ENCODE measurements around the gene WLS. TPM values are rescaled to one million over a fixed set of nuclear protein-coding genes. Genes with fewer than 3 reads are reported as not detected.

Gene WLS
- total RNA-seq, 2 donors from 2014 or later = 73.9 to 80.1 TPM

DNA sequence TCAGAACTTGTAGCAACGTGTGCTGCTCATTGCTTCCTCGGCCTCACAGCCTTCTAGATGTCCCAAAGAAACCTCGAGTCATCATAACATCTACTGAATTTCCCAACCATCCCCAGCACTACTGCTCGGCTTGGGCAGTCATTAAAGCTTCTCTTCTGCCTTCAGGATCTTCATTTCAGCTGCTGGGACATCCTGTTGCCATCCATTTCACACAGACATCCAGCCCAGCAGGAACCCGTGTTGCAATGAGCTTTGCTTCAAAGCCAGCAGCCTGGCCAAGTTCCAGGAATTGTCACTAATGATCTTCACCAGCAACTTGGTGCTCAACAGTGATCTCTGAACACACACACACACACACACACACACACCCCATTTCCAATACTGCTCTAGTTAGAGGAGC lies 18.5 kb downstream of the WLS start:
- TF ChIP-seq, protein P1, sequence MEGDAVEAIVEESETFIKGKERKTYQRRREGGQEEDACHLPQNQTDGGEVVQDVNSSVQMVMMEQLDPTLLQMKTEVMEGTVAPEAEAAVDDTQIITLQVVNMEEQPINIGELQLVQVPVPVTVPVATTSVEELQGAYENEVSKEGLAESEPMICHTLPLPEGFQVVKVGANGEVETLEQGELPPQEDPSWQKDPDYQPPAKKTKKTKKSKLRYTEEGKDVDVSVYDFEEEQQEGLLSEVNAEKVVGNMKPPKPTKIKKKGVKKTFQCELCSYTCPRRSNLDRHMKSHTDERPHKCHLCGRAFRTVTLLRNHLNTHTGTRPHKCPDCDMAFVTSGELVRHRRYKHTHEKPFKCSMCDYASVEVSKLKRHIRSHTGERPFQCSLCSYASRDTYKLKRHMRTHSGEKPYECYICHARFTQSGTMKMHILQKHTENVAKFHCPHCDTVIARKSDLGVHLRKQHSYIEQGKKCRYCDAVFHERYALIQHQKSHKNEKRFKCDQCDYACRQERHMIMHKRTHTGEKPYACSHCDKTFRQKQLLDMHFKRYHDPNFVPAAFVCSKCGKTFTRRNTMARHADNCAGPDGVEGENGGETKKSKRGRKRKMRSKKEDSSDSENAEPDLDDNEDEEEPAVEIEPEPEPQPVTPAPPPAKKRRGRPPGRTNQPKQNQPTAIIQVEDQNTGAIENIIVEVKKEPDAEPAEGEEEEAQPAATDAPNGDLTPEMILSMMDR (IDR thresholded peaks at IDR 0.05) = no peak
- no peak for ATAC-seq (ENCODE audit: insufficient number of reproducible peaks, low FRiP score, low read depth)
- no peak overlapping the region for H3K27ac ChIP-seq
- H3K36me3 ChIP-seq = no peaks in the 10 kb centered on the region
- H3K4me1 ChIP-seq (ENCODE audit: control insufficient read depth in 1 of 2, low read depth in 2 of 2) = peaks cover 9 to 42% of the 10 kb centered on the region in 2 donors
- H3K27me3 ChIP-seq (replicated peaks; ENCODE audit: insufficient read depth) = no peaks in the 10 kb centered on the region
- H3K4me3 ChIP-seq = no peak overlapping the region
- no peaks in the 10 kb centered on the region for H3K9me3 ChIP-seq
- no peak for DNase-seq (ENCODE audit: low spot score)

DNA sequence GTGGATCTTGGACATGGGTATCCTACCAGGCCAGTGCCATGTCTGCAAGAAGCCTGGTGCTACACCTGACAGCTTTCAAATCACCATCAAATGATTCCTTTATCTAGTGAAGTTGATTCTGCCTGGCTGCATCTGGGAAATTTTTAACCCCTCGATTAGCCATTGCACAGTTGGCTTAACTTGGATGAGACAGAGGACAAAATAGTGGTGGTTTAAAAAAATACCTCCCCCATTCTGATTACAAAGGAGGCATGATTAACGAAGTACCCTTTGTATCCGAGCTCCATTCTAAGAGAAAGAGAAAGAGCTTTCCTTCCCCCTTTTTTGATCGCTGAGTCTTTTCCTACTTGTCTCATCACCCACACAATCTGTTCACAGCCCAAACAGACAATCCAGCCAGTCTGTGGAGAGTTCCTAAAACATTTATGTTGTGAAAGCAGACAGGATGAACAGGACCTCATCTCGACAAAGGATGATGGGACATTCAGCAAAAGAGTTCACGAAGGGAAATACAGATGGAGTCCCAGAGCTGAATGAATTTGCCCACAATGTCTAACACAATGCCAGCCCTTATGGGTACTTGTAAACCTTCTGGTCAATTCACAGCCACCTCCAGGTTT lies 20.5 kb downstream of the WLS start:
- Histone ChIP-seq H3K27me3 (replicated peaks; ENCODE audit: insufficient read depth) (no peaks in the 10 kb centered on the region), H3K9me3 (no peaks in the 10 kb centered on the region), H3K36me3 (no peaks in the 10 kb centered on the region), H3K4me1 (ENCODE audit: control insufficient read depth in 1 of 2, low read depth in 2 of 2) (peaks cover 13 to 50% of the 10 kb centered on the region in 2 donors), H3K27ac (no peak overlapping the region), H3K4me3 (no peak overlapping the region)
- no peak for ATAC-seq (ENCODE audit: insufficient number of reproducible peaks, low FRiP score, low read depth)
- TF ChIP-seq, protein P1 (IDR thresholded peaks at IDR 0.05) = no peak
- DNase-seq (ENCODE audit: low spot score) = no peak

DNA sequence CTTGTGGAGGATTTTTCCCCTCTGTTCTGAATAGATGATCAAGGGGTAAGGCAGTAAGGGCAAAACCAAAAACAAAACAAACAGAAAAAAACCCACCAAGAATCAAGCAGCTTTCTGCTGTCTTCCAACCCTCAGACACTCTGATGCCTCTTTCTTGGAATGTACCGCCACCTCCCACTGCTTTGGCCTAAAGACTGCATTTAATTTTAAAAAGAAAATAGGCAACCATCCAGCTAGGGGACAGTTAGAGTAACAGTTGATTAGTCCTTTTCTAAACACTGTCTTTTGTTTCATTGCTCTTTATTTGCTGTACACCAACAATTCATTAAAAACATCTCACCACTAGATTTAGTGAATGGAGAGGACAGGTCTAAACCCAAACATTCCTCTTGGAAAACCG lies 21.5 kb downstream of the WLS start:
- DNase-seq (ENCODE audit: low spot score) = no peak
- Histone ChIP-seq H3K27ac (no peak overlapping the region), H3K4me3 (no peak overlapping the region), H3K36me3 (no peaks in the 10 kb centered on the region), H3K4me1 (ENCODE audit: control insufficient read depth in 1 of 2, low read depth in 2 of 2) (peaks cover 13 to 58% of the 10 kb centered on the region in 2 donors), H3K27me3 (replicated peaks; ENCODE audit: insufficient read depth) (no peaks in the 10 kb centered on the region), H3K9me3 (no peaks in the 10 kb centered on the region)
- TF ChIP-seq, protein P1 (IDR thresholded peaks at IDR 0.05) = no peak
- ATAC-seq (ENCODE audit: insufficient number of reproducible peaks, low FRiP score, low read depth) = no peak

DNA sequence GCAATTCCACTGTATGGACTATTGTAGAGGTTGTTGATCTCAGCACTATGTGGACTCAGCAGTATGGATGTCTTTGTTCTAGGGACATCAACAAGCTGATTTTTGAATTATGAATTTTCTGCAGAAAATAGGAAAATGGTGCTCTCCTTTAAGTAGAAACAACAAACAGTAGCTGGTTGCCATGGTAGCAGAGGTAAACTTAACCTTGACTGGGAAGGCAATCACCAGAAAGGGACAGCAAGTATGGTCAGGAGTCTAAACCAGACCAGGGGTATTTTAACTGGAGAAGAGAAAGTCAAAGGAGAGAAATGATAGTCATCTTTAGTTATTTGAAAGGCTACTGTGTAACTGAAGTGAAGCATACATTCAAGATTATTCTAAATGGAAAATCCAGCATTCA lies 22.3 kb downstream of the WLS start:
- no peak overlapping the region for H3K27ac ChIP-seq
- no peak for DNase-seq (ENCODE audit: low spot score)
- H3K4me1 ChIP-seq (ENCODE audit: control insufficient read depth in 1 of 2, low read depth in 2 of 2) = peaks cover 13 to 60% of the 10 kb centered on the region in 2 donors

DNA sequence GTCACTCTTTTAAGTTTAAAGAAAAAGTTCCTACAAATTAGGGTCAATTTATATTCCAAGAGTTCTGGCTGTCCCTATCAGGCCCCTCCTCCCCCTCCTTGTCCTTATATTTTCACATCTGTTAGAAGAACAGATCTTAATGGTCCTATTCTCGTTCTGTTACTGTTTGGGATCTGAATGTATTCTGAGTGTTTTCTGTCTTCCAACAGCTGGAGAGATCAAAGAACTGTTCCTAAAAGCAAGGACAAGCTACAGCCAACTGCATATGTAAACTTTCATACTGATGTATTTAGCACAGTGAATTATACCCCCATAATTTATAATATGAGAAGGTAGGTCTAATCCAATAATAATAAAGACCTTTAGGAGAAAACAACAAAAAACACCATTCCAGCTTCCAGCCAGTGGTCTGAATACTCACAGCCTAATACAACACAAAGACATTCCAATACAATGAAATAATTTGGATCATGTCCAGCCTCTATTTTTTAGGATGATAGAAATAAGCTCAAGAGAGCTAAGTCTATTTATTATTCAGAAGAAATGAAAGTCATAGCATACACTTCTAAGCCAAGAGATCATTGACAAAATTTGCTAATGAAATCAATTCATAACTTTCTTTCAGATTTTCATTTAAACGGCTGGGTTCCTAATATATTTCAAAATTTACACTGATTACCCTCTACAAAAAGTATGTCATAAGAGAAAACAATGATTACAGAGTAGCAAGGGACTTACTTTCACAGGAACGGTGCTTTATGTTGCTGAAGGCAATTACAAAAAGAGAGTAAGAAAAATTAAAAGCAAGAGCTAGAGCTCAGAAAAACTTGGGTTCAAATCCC lies 25.3 kb downstream of the WLS start:
- H3K36me3 ChIP-seq = no peaks in the 10 kb centered on the region
- no peak overlapping the region for H3K4me3 ChIP-seq
- no peaks in the 10 kb centered on the region for H3K27me3 ChIP-seq (replicated peaks; ENCODE audit: insufficient read depth)
- DNase-seq (ENCODE audit: low spot score) = no peak
- H3K27ac ChIP-seq = no peak overlapping the region
- TF ChIP-seq, protein P1 (IDR thresholded peaks at IDR 0.05) = no peak
- H3K4me1 ChIP-seq (ENCODE audit: control insufficient read depth in 1 of 2, low read depth in 2 of 2) = peaks cover 6 to 55% of the 10 kb centered on the region in 2 donors
- H3K9me3 ChIP-seq = no peaks in the 10 kb centered on the region
- ATAC-seq (ENCODE audit: insufficient number of reproducible peaks, low FRiP score, low read depth) = no peak

More for the DNA sequence above, 22.3 kb downstream of the WLS start:
- Histone ChIP-seq H3K36me3 (no peaks in the 10 kb centered on the region), H3K27me3 (replicated peaks; ENCODE audit: insufficient read depth) (no peaks in the 10 kb centered on the region), H3K9me3 (no peaks in the 10 kb centered on the region), H3K4me3 (no peak overlapping the region)
- ATAC-seq (ENCODE audit: insufficient number of reproducible peaks, low FRiP score, low read depth) = no peak
- TF ChIP-seq, protein P1 (IDR thresholded peaks at IDR 0.05) = no peak
